GOT3 (cell line): ENCODE results near the gene UCN.
"Not testable (repeated sequence)": the region's sequence is repeated elsewhere in the genome, so short reads cannot be mapped to it uniquely, and the experiment has no call there.

Experiments used
- DNase-seq: peaks from one replicate; lab custom pipeline; 2025; ENCODE audit warnings: mixed read lengths; lab: John Stamatoyannopoulos, UW

UCN gene

GRCh38 chr2:27308359-27308881 is at the start of gene UCN:
TSS of gene UCN (minus strand) at chr2:27308445. CDS start at chr2:27307895, 550 bp downstream.
- no peak for DNase-seq

GRCh38 chr2:27356382-27357181 is 48.3 kb upstream of the UCN start, which contains the start of gene GTF3C2:
TSS of gene GTF3C2 (minus strand) at chr2:27356764. CDS start at chr2:27343554, 13,210 bp downstream.
- peak; percentile 97 for DNase-seq

- no peak for DNase-seq
These were observed 47.8 kb upstream of the UCN start for GRCh38 chr2:27356056-27356381.

GRCh38 chr2:27354597-27354927 is 46.3 kb upstream of the UCN start:
- DNase-seq = no peak

- DNase-seq = no peak
These were observed 45.7 kb upstream of the UCN start for GRCh38 chr2:27353762-27354596.

GRCh38 chr2:27353386-27353761 is 45.1 kb upstream of the UCN start:
- not testable (repeated sequence) for DNase-seq

- DNase-seq = no peak
These were observed 43.8 kb upstream of the UCN start for GRCh38 chr2:27351802-27352598.

GRCh38 chr2:27350106-27350693 is 42.0 kb upstream of the UCN start:
- DNase-seq = no peak

- DNase-seq = no peak
These were observed 39.4 kb upstream of the UCN start for GRCh38 chr2:27347641-27348040.

GRCh38 chr2:27336173-27336572 is 27.9 kb upstream of the UCN start:
- no peak for DNase-seq

GRCh38 chr2:27335311-27335710 is 27.1 kb upstream of the UCN start:
- DNase-seq = no peak

GRCh38 chr2:27324720-27325119 is 16.5 kb upstream of the UCN start:
- DNase-seq = no peak

- no peak for DNase-seq
These were observed 15.5 kb upstream of the UCN start for GRCh38 chr2:27323596-27324285.

- DNase-seq = peak; percentile 30
These were observed 14.7 kb upstream of the UCN start, which contains the start of gene MPV17 for GRCh38 chr2:27322766-27323595. TSS of gene MPV17 (minus strand) at chr2:27323097. CDS start at chr2:27322517, 580 bp downstream.

- no peak for DNase-seq
These were observed 14.1 kb upstream of the UCN start for GRCh38 chr2:27322301-27322765.

- peak; percentile 86 for DNase-seq
These were observed 12.8 kb upstream of the UCN start for GRCh38 chr2:27320958-27321543.

GRCh38 chr2:27319839-27320238 is 11.6 kb upstream of the UCN start:
- DNase-seq = not testable (repeated sequence)

GRCh38 chr2:27316655-27317412 is 8.6 kb upstream of the UCN start:
- no peak for DNase-seq

- no peak for DNase-seq
These were observed 6.9 kb upstream of the UCN start for GRCh38 chr2:27315122-27315521.
